Measurements from ENCODE around the gene TMPRSS5.

GRCh38 chr11:113695207-113695606, 10.9 kb downstream of the TMPRSS5 start:
- TF ChIP-seq CTCF (IDR thresholded peaks at IDR 0.05; ENCODE audit: control extremely low read depth in 1 of 3, insufficient read depth in 1 of 3, low read depth in 1 of 3, low read length in 3 of 3): no peak
- no peak for TF ChIP-seq USF2 (IDR thresholded peaks at IDR 0.05; ENCODE audit: low read length)
- no peak for TF ChIP-seq RXRA (IDR thresholded peaks at IDR 0.05; ENCODE audit: insufficient read depth, low read depth, low read length)
- TF ChIP-seq SUZ12 (IDR thresholded peaks at IDR 0.05; ENCODE audit: low read length): no peak
- no peak for TF ChIP-seq ATF3 (IDR thresholded peaks at IDR 0.05; ENCODE audit: insufficient read depth, low read depth, low read length)
- no peak for TF ChIP-seq GTF2F1 (IDR thresholded peaks at IDR 0.05; ENCODE audit: borderline replicate concordance, low read depth, low read length)
- no peak for TF ChIP-seq TAF1 (IDR thresholded peaks at IDR 0.05; ENCODE audit: low read depth, low read length)
- TF ChIP-seq TCF12 (IDR thresholded peaks at IDR 0.05; ENCODE audit: low read depth, low read length): no peak
- TF ChIP-seq EZH2 (IDR thresholded peaks at IDR 0.05; ENCODE audit: low read depth, low read length, severe bottlenecking): no peak
- no peak for TF ChIP-seq ZNF274 (IDR thresholded peaks at IDR 0.05; ENCODE audit: borderline replicate concordance, extremely low read depth, low read length)
- TF ChIP-seq SIX5 (IDR thresholded peaks at IDR 0.05; ENCODE audit: low read depth, low read length): no peak
- no peak for TF ChIP-seq ATF2 (IDR thresholded peaks at IDR 0.05; ENCODE audit: low read length)
- no peak for TF ChIP-seq MAX (IDR thresholded peaks at IDR 0.05)
- TF ChIP-seq ASH2L (IDR thresholded peaks at IDR 0.05; ENCODE audit: low read length): no peak
